Measurements from ENCODE around the gene PNLIPRP2.

GRCh38 chr10:116667484-116667883 is 46.7 kb downstream of the PNLIPRP2 start:
- TF ChIP-seq POLR2A (IDR thresholded peaks at IDR 0.05; ENCODE audit: low read depth) (no peak), CTCF (IDR thresholded peaks at IDR 0.05) (no peak), POLR2AphosphoS5 (IDR thresholded peaks at IDR 0.05) (no peak), EP300 (IDR thresholded peaks at IDR 0.05) (no peak)

Measured in esophagus muscularis mucosa (tissue), 4 donors.